Type B pancreatic cell (in vitro differentiated cells): ENCODE results near the gene KRT75. TPM values are rescaled to one million over a fixed set of nuclear protein-coding genes. Genes with fewer than 3 reads are reported as not detected.

Experiments used
- DNase-seq: peaks from one replicate; pipeline ENCODE4 v3.0.0; 2021; ENCODE audit warnings: mixed read lengths; ENCODE audit not compliant: unreplicated experiment; ENCODE audit errors: extremely low spot score
- H3K27ac Mint-ChIP-seq: 2 replicates; pipeline ENCODE4 v1.8.0; 2021; ENCODE audit warnings: mild to moderate bottlenecking, mixed read lengths
- H3K27me3 Mint-ChIP-seq: 2 replicates; pipeline ENCODE4 v1.8.0; 2021; ENCODE audit warnings: mixed read lengths
- H3K36me3 Mint-ChIP-seq: 2 replicates; pipeline ENCODE4 v1.8.0; 2021; ENCODE audit warnings: mixed read lengths
- H3K4me1 Mint-ChIP-seq: one replicate; pipeline ENCODE4 v1.8.0; 2021; ENCODE audit warnings: mixed read lengths; ENCODE audit not compliant: unreplicated experiment
- H3K4me3 Mint-ChIP-seq: 2 replicates; pipeline ENCODE4 v1.8.0; 2021; ENCODE audit warnings: mild to moderate bottlenecking, mixed read lengths
- H3K9me3 Mint-ChIP-seq: 2 replicates; pipeline ENCODE4 v1.8.0; 2021; ENCODE audit warnings: mixed read lengths
- CTCF ChIP-seq: fragments of 200-600 bp; sonication (generic); conservative IDR thresholded peaks from 2 replicates; pipeline ENCODE4 v1.5.0; 2021; ENCODE audit warnings: antibody characterized with exemption, mild to moderate bottlenecking
- total RNA-seq: library from RNA; stranded (reverse); gene quantifications from 2 replicates; pipeline ENCODE4 v1.2.1, GENCODE V29; 2021; ENCODE audit warnings: low replicate concordance

Gene KRT75
- total RNA-seq, 1 donor from 2014 or later = not detected

GRCh38 chr12:52387859-52388258 is 46.3 kb downstream of the KRT75 start:
- Mint-ChIP-seq H3K27me3 (peaks cover 10% of the 10 kb centered on the region), H3K36me3 (no peaks in the 10 kb centered on the region), H3K4me3 (no peak overlapping the region), H3K9me3 (no peaks in the 10 kb centered on the region), H3K27ac (no peak overlapping the region), H3K4me1 (peaks cover 4% of the 10 kb centered on the region)
- TF ChIP-seq CTCF = no peak
- DNase-seq = no peak

- H3K9me3 Mint-ChIP-seq = no peaks in the 10 kb centered on the region
- peaks cover 11% of the 10 kb centered on the region for H3K27me3 Mint-ChIP-seq
- no peak within 1 kb of the TSS for H3K27ac Mint-ChIP-seq
- H3K36me3 Mint-ChIP-seq = no peaks in the 10 kb centered on the region
- H3K4me1 Mint-ChIP-seq = peaks cover 4% of the 10 kb centered on the region
- TF ChIP-seq CTCF = no peak
- no peak for DNase-seq
- no peak within 1 kb of the TSS for H3K4me3 Mint-ChIP-seq
Measured at GRCh38 chr12:52385226-52385702, 48.9 kb downstream of the KRT75 start, which contains the start of gene KRT84. KRT84 (minus strand) TSS chr12:52385652; CDS start chr12:52385585, 67 bp downstream.

GRCh38 chr12:52383331-52383730 is 50.8 kb downstream of the KRT75 start:
- TF ChIP-seq CTCF = no peak
- H3K4me3 Mint-ChIP-seq = no peak overlapping the region
- H3K9me3 Mint-ChIP-seq = no peaks in the 10 kb centered on the region
- H3K27ac Mint-ChIP-seq = no peak overlapping the region
- no peaks in the 10 kb centered on the region for H3K36me3 Mint-ChIP-seq
- DNase-seq = no peak
- peaks cover 16% of the 10 kb centered on the region for H3K27me3 Mint-ChIP-seq
- H3K4me1 Mint-ChIP-seq = no peaks in the 10 kb centered on the region

DNA sequence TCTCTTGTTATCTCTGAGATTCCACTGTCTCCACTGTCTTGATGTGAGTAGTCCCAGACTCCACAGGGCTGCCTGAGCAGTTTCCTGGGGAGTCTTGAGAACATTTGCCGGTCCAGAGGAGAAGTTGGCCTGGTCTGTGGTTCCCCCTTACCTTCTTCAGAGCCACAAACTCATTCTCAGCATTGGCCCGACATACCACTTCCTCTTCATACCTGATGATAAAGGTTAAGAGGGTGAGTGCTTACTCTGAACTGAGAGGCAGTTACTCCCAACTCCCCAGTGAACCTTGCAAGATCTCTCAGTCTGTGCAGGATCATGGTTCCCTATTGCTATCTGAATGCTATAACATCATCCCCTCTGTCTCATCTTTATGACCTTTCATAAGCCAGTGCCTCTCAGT is 51.3 kb downstream of the KRT75 start:
- Mint-ChIP-seq H3K36me3 (no peaks in the 10 kb centered on the region), H3K27me3 (peaks cover 16% of the 10 kb centered on the region), H3K27ac (no peak overlapping the region), H3K9me3 (no peaks in the 10 kb centered on the region), H3K4me1 (no peaks in the 10 kb centered on the region), H3K4me3 (no peak overlapping the region)
- no peak for TF ChIP-seq CTCF
- DNase-seq = no peak

DNA sequence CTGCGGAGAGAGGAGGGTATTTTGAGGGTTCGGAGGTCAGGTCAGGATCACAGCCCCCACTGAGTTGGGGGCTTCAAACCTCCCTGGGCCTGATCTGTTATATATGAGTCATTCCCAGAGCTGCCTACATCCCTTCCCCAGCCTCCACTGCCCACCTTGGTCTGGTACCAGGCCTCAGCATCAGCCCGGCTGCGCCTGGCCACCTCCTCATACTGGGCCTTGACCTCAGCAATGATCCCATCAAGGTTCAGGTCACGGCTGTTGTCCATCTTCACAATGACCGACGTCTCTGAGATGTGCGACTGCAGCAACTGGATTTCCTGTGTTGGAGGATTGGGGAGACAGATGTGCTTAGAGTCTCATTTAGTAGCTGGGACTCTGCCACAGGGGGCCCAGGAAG is 53.0 kb downstream of the KRT75 start:
- Mint-ChIP-seq H3K4me3 (no peak overlapping the region), H3K27me3 (peaks cover 24% of the 10 kb centered on the region), H3K27ac (no peak overlapping the region)

More for the DNA sequence above, 53.0 kb downstream of the KRT75 start:
- Mint-ChIP-seq H3K9me3 (no peaks in the 10 kb centered on the region), H3K4me1 (no peaks in the 10 kb centered on the region), H3K36me3 (no peaks in the 10 kb centered on the region)
- TF ChIP-seq CTCF = no peak
- no peak for DNase-seq
